Spleen (tissue), 11 donors: ENCODE data around the gene TACR2. TPM values are rescaled to one million over a fixed set of nuclear protein-coding genes. Genes with fewer than 3 reads are reported as not detected.

ENCODE experiments used
- DNase-seq: peaks from one replicate; pipeline ENCODE4 v3.0.0-alpha.2; 2020
- H3K27ac ChIP-seq, 8 donors: fragments of 200-600 bp; sonication (generic) in 7 of 8; 1 replicate in 4 of 8; 2 replicates in 4 of 8; pipeline versions ENCODE4 v1.5.0 to v1.8.0; 2016 to 2021; ENCODE audit warnings: inconsistent platforms in 4 of 8, mild to moderate bottlenecking in 4 of 8, moderate library complexity in 1 of 8
- H3K27me3 ChIP-seq, 7 donors: fragments of 200-600 bp; sonication (generic) in 6 of 7; replicated peaks in 1 of 7; 1 replicate in 4 of 7; 2 replicates in 3 of 7; pipeline versions ENCODE4 v1.5.0 to v1.8.0; 2016 to 2021; ENCODE audit warnings: inconsistent platforms in 3 of 7, mild to moderate bottlenecking in 1 of 7
- H3K36me3 ChIP-seq, 6 donors: fragments of 200-600 bp; sonication (generic) in 5 of 6; 1 replicate in 4 of 6; 2 replicates in 2 of 6; pipeline versions ENCODE4 v1.5.0 to v1.8.0; 2016 to 2021; ENCODE audit warnings: inconsistent platforms in 2 of 6
- H3K4me1 ChIP-seq, 6 donors: fragments of 200-600 bp; sonication (generic) in 5 of 6; 1 replicate in 3 of 6; 2 replicates in 3 of 6; pipeline versions ENCODE4 v1.5.0 to v1.8.0; 2016 to 2021; ENCODE audit warnings: inconsistent platforms in 3 of 6
- H3K4me3 ChIP-seq, 8 donors: fragments of 200-600 bp; sonication (generic) in 7 of 8; 1 replicate in 4 of 8; 2 replicates in 4 of 8; pipeline versions ENCODE4 v1.5.0 to v1.8.0; 2016 to 2021; ENCODE audit warnings: inconsistent platforms in 4 of 8, mild to moderate bottlenecking in 4 of 8, moderate library complexity in 2 of 8
- H3K9me3 ChIP-seq, 8 donors: fragments of 200-600 bp; sonication (generic) in 7 of 8; 1 replicate in 4 of 8; 2 replicates in 4 of 8; pipeline versions ENCODE4 v1.5.0 to v1.8.0; 2016 to 2021; ENCODE audit warnings: inconsistent platforms in 4 of 8
- POLR2A ChIP-seq, 3 donors: fragments of 450-650 bp; IDR thresholded peaks; one replicate each; pipeline ENCODE4 v1.5.1; 2017; ENCODE audit warnings: antibody characterized with exemption in 3 of 3, mild to moderate bottlenecking in 1 of 3
- POLR2AphosphoS5 ChIP-seq, 3 donors: sonication (generic); formaldehyde crosslinking; IDR thresholded peaks; one replicate each; pipeline ENCODE4 v1.5.1; 2017; ENCODE audit warnings: antibody characterized with exemption in 3 of 3
- WGBS, 5 donors: extraction: QIAGEN DNeasy Blood & Tissue Kit in 3 of 5; methylation state at CpG; one replicate each; pipeline versions ENCODE4 v1.1.5 to v1.1.7; 2013 to 2018; 5-methylcytosine and 5-hydroxymethylcytosine counted together
- intact Hi-C: fragments of 100-400 bp; cut with DNase I; formaldehyde crosslinking; loops from one replicate; pipeline ENCODE4 v1.15.0; 2023; ENCODE audit warnings: low total_unique reads
- polyA plus RNA-seq, 3 donors: library from polyadenylated mRNA; stranded (reverse); fragments of 200-250 nt; gene quantifications; one replicate each; pipeline ENCODE4 v1.2.1, GENCODE V29; 2013
- total RNA-seq, 7 donors: library from RNA; depleted of rRNA in 3 of 7; stranded (reverse); fragments of >200 nt in 3 of 7; fragmentation: NEBNext Ultra II Directional in 4 of 7; extraction: Animal tissue kit (Norgen Biotek cat#: 25700) in 4 of 7; gene quantifications; one replicate each; pipeline versions ENCODE4 v1.1.0 to v1.2.1, GENCODE V29; 2016 to 2021
- TF ChIP-seq, protein P1 (sequence below), 11 experiments: fragments of 200-600 bp in 7 of 11; fragments of 450-650 bp in 4 of 11; sonication (generic) in 4 of 11; IDR thresholded peaks in 8 of 11; conservative IDR thresholded peaks in 3 of 11; 1 replicate in 7 of 11; 2 replicates in 4 of 11; pipeline versions ENCODE4 v1.4.0 to v1.8.0; 2016 to 2021; ENCODE audit warnings: antibody characterized with exemption in 11 of 11, inconsistent platforms in 4 of 11, mild to moderate bottlenecking in 1 of 11
- donor health status: healthy with polysubstance abuse.
- donor health status: DM: no; HTN: no; CAD: no; lungs with moderate emphysema.
- donor health status: DM: no; HTN: no; CAD: no.
- donor health status: Bipolar disorder and iron deficiency.
- donor health status: healthy.
- donor health status: DM: no; HTN: no; CAD: no.
- donor health status: DM: yes; HTN: yes; CAD: no.

The TACR2 gene
- total and polyA plus RNA-seq, 10 donors = 0.15 to 0.52 (median 0.30) TPM; not detected in 4

DNA sequence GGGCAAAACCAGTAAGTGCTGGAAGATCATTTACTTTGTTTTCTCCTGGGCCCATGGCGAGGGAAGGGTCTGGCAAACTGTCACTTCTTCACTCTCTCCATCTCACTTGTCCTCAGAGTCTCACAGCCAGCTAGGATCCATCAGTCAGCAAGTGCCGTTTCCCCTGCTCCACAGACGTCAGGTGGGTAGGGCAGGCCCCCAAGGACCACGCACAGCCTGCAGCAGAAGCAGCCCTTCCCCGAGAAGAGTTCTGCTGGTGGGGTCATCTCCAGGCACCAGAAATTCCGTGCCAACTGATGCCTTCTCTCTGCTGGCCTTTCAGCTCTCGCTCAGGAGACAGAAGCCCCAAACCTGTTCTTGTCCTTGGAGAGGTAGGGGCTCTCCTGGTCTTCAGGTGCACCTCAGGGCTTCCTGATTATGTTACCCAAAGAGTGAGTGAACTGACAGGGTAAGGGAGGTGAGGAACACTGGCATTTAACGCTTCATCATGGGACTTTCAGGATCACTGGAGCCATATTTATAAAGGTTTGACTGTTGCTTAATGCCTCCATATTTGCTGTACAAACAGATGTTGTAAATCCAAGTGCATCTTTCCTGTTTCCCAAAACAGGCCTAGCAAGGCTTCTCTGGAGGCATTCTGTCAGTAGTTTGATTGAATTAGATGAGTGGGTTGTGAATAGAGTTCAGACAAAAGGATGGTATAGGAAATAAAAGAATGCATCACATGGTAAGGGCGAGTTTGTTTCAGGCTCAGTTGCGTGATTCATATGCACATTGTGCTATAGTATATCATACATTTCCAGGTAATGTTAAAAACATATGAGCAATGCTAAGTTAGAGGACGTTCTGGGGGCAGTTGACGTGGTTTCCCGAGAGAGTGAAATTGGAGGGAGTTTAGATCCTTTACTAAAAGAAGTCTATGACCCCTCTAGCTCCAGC lies 20.9 kb upstream of the TACR2 start:
- intact Hi-C loops = no loop called here

DNA sequence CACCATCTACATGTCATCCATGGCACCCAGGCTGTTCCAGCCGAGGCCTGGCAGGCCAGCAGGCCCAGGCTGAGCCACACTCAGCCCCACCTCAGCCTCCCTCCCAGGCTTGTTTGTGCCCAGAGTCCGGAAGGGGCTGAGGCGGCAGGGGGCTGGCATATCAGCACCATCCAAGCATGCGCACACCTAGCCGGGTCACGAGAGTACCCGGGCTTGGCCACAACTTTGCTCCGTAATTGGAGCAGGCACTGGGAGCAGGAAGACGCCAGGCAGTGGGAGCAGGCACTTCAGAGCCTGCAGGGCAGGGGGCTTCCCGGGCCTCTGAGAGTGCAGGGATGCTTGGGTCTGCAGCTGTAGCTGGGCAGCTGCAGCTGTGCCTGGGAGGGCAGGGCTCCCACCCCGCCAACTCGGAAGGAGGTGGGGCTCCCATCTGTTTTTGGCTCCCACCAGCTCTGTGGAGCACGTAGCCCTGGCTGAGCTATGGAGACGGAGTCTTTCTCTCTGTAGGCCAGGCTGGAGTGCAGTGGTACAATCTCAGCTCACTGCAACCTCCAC lies 19.3 kb upstream of the TACR2 start:
- Histone ChIP-seq H3K27ac (no peak overlapping the region), H3K4me1 (peaks cover 0 to 22% (median 7%) of the 10 kb centered on the region in 6 donors), H3K9me3 (no peaks in the 10 kb centered on the region), H3K27me3 (no peaks in the 10 kb centered on the region), H3K4me3 (no peak overlapping the region), H3K36me3 (no peaks in the 10 kb centered on the region)
- intact Hi-C loops = no loop called here
- no peak for TF ChIP-seq POLR2AphosphoS5 (IDR thresholded peaks at IDR 0.05)
- TF ChIP-seq, protein P1, sequence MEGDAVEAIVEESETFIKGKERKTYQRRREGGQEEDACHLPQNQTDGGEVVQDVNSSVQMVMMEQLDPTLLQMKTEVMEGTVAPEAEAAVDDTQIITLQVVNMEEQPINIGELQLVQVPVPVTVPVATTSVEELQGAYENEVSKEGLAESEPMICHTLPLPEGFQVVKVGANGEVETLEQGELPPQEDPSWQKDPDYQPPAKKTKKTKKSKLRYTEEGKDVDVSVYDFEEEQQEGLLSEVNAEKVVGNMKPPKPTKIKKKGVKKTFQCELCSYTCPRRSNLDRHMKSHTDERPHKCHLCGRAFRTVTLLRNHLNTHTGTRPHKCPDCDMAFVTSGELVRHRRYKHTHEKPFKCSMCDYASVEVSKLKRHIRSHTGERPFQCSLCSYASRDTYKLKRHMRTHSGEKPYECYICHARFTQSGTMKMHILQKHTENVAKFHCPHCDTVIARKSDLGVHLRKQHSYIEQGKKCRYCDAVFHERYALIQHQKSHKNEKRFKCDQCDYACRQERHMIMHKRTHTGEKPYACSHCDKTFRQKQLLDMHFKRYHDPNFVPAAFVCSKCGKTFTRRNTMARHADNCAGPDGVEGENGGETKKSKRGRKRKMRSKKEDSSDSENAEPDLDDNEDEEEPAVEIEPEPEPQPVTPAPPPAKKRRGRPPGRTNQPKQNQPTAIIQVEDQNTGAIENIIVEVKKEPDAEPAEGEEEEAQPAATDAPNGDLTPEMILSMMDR (IDR thresholded peaks at IDR 0.05 in 8 of 11, conservative IDR thresholded peaks at IDR 0.05 in 3 of 11) = no peak
- WGBS, 5 donors = 90 to 95% (median 91%) methylated on average over 8 to 14 of the region's 14 CpGs
- DNase-seq = peak; percentile 46

More for the DNA sequence above, 20.9 kb upstream of the TACR2 start:
- Histone ChIP-seq H3K27ac (no peak overlapping the region), H3K4me1 (peaks cover 0 to 22% (median 7%) of the 10 kb centered on the region in 6 donors), H3K36me3 (no peaks in the 10 kb centered on the region), H3K9me3 (no peaks in the 10 kb centered on the region), H3K4me3 (no peak overlapping the region), H3K27me3 (no peaks in the 10 kb centered on the region)
- WGBS, 5 donors = 86 to 93% (median 91%) methylated on average over 13 of the region's 13 CpGs
- no peak for TF ChIP-seq POLR2AphosphoS5 (IDR thresholded peaks at IDR 0.05)
- no peak for TF ChIP-seq POLR2A (IDR thresholded peaks at IDR 0.05)
- TF ChIP-seq, protein P1 (IDR thresholded peaks at IDR 0.05 in 8 of 11, conservative IDR thresholded peaks at IDR 0.05 in 3 of 11) = no peak
- peak; percentile 43 for DNase-seq

DNA sequence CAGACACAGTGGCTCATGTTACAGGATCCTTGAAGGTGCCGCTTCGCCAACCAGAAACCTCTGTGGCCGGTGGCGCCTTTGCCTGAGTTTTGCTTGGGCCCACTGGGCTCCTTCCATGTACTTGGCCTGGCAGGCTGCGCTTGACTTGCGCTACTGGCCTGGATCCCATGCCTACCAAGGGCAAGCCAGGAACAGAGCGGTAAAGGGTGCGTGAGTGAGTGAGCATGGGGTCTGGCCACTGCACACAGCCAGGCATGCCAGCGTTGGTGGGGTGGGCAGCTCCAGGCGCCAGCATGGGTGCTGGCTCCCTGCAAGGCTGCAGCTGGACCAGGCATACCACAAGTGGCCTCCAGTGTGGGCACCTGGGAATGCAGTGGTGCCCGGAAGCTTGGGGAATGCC lies 18.2 kb upstream of the TACR2 start:
- DNase-seq = peak; percentile 62
- H3K27me3 ChIP-seq = no peaks in the 10 kb centered on the region
- intact Hi-C loops = no loop called here
- no peak overlapping the region for H3K27ac ChIP-seq
- H3K4me3 ChIP-seq = no peak overlapping the region
- peaks cover 0 to 19% (median 7%) of the 10 kb centered on the region in 6 donors for H3K4me1 ChIP-seq
- H3K9me3 ChIP-seq = no peaks in the 10 kb centered on the region
- no peaks in the 10 kb centered on the region for H3K36me3 ChIP-seq
- WGBS, 5 donors = 97 to 98% (median 97%) methylated on average over 10 to 11 of the region's 11 CpGs
- TF ChIP-seq, protein P1 (IDR thresholded peaks at IDR 0.05 in 8 of 11, conservative IDR thresholded peaks at IDR 0.05 in 3 of 11) = no peak
- TF ChIP-seq POLR2A (IDR thresholded peaks at IDR 0.05) = no peak
- no peak for TF ChIP-seq POLR2AphosphoS5 (IDR thresholded peaks at IDR 0.05)

- Histone ChIP-seq H3K4me3 (no peak overlapping the region), H3K4me1 (peaks cover 0 to 12% (median 4%) of the 10 kb centered on the region in 6 donors), H3K27ac (no peak overlapping the region), H3K9me3 (no peaks in the 10 kb centered on the region), H3K36me3 (no peaks in the 10 kb centered on the region), H3K27me3 (no peaks in the 10 kb centered on the region)
- TF ChIP-seq POLR2A (IDR thresholded peaks at IDR 0.05) (no peak), POLR2AphosphoS5 (IDR thresholded peaks at IDR 0.05) (no peak)
- TF ChIP-seq, protein P1 (IDR thresholded peaks at IDR 0.05 in 8 of 11, conservative IDR thresholded peaks at IDR 0.05 in 3 of 11) = no peak
- WGBS, 5 donors = 70 to 87% (median 75%) methylated on average over 2 of the region's 2 CpGs
- intact Hi-C loops = no loop called here
- DNase-seq = no peak
These were observed 17.5 kb upstream of the TACR2 start for GRCh38 chr10:69434169-69434568.
